Measurements from ENCODE around the gene WBP2.

GRCh38 chr17:75898065-75898464, 42.9 kb upstream of the WBP2 start:
- TF ChIP-seq CTCF (IDR thresholded peaks at IDR 0.05) (no peak), POLR2A (IDR thresholded peaks at IDR 0.05) (no peak)

All from thyroid gland (tissue), 4 donors.